ENCODE data around the gene APC.

APC gene

GRCh38 chr5:112718344-112718743 is 19.3 kb upstream of the APC start:
- Histone ChIP-seq H3K27ac (ENCODE audit: extremely low read depth, low read depth, low read length) (no peak overlapping the region), H3K9me3 (ENCODE audit: control insufficient read depth, insufficient read depth, low read depth, low read length) (no peaks in the 10 kb centered on the region), H3K4me3 (ENCODE audit: low read depth, low read length) (no peak overlapping the region), H3K4me1 (ENCODE audit: control insufficient read depth, insufficient read depth, low read length) (no peaks in the 10 kb centered on the region), H3K36me3 (ENCODE audit: control insufficient read depth in 2 of 2, insufficient read depth in 1 of 2, low read length in 2 of 2) (no peaks in the 10 kb centered on the region)
- CTCF ChIA-PET, result interaction anchor here (1.3 to 1.9 kb wide), 3 partner anchors 10 to 168 kb away, joined by 3 to 5 read pairs (median 4); no protein-coding TSS in a partner anchor
- TF ChIP-seq ZNF747 (tag by site-specific recombination; IDR thresholded peaks at IDR 0.05), result no peak
- no peak for TF ChIP-seq ZNF639 (tag by site-specific recombination; IDR thresholded peaks at IDR 0.05)
- TF ChIP-seq RBAK (tag by site-specific recombination; IDR thresholded peaks at IDR 0.05), result no peak
- no peak for TF ChIP-seq ZBTB48 (tag by site-specific recombination; IDR thresholded peaks at IDR 0.05)
- no peak for TF ChIP-seq ZNF280D (tag by site-specific recombination; IDR thresholded peaks at IDR 0.05)
- TF ChIP-seq ZNF366 (tag by site-specific recombination; conservative IDR thresholded peaks at IDR 0.05), result no peak
- no peak for TF ChIP-seq ZBTB10 (tag by site-specific recombination; IDR thresholded peaks at IDR 0.05)
- TF ChIP-seq, protein P1, sequence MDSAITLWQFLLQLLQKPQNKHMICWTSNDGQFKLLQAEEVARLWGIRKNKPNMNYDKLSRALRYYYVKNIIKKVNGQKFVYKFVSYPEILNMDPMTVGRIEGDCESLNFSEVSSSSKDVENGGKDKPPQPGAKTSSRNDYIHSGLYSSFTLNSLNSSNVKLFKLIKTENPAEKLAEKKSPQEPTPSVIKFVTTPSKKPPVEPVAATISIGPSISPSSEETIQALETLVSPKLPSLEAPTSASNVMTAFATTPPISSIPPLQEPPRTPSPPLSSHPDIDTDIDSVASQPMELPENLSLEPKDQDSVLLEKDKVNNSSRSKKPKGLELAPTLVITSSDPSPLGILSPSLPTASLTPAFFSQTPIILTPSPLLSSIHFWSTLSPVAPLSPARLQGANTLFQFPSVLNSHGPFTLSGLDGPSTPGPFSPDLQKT (IDR thresholded peaks at IDR 0.05; ENCODE audit: borderline replicate concordance, low read depth, low read length), result no peak
- no peak for TF ChIP-seq ZNF549 (tag by site-specific recombination; IDR thresholded peaks at IDR 0.05)
- TF ChIP-seq REPIN1 (tag by site-specific recombination; IDR thresholded peaks at IDR 0.05; ENCODE audit: low read depth), result no peak
- TF ChIP-seq SCRT2 (tag by site-specific recombination; IDR thresholded peaks at IDR 0.05), result no peak
- TF ChIP-seq ZNF791 (tag by site-specific recombination; IDR thresholded peaks at IDR 0.05), result no peak
- no peak for TF ChIP-seq ZNF24 (tag by site-specific recombination; IDR thresholded peaks at IDR 0.05)
- POLR2A ChIA-PET, result no interaction called here

GRCh38 chr5:112720576-112720975 is 17.1 kb upstream of the APC start:
- Histone ChIP-seq H3K27ac (ENCODE audit: extremely low read depth, low read depth, low read length) (no peak overlapping the region), H3K4me3 (ENCODE audit: low read depth, low read length) (no peak overlapping the region), H3K4me1 (ENCODE audit: control insufficient read depth, insufficient read depth, low read length) (no peaks in the 10 kb centered on the region), H3K36me3 (ENCODE audit: control insufficient read depth in 2 of 2, insufficient read depth in 1 of 2, low read length in 2 of 2) (no peaks in the 10 kb centered on the region), H3K9me3 (ENCODE audit: control insufficient read depth, insufficient read depth, low read depth, low read length) (no peaks in the 10 kb centered on the region)
- ChIA-PET POLR2A (no interaction called here), CTCF (interaction anchor here (0.9 kb wide), 1 partner anchor 37 kb away, joined by 4 read pairs; no protein-coding TSS in a partner anchor)
- TF ChIP-seq ZNF664 (tag by site-specific recombination; IDR thresholded peaks at IDR 0.05) (no peak), PRDM1 (tag by site-specific recombination; IDR thresholded peaks at IDR 0.05) (peak; percentile 52; the same call in 1 of the 2 replicates)
